AG04450 (cell line): Measurements from ENCODE around the gene AAGAB. TPM values are rescaled to one million over a fixed set of nuclear protein-coding genes. Genes with fewer than 3 reads are reported as not detected.

Source experiments
- CTCF ChIA-PET: fragments of 300-600, 350-600 bp; formaldehyde crosslinking; extraction: SDS; loops from one replicate; lab custom pipeline; 2022; ENCODE audit warnings: antibody characterized with exemption, inconsistent platforms; lab: Charles Lee
- POLR2A ChIA-PET: fragments of 350-600 bp; formaldehyde crosslinking; extraction: SDS; loops from one replicate; lab custom pipeline; 2021; ENCODE audit warnings: antibody characterized with exemption, inconsistent platforms; lab: Yijun Ruan, JAX
- DNase-seq: peaks from one replicate; pipeline ENCODE4 v3.0.0-alpha.2; 2011; ENCODE audit warnings: low read depth, low spot score
- H3K27ac ChIP-seq: one replicate; pipeline ENCODE4 v1.5.1; 2012; ENCODE audit warnings: low read depth, low read length, control low read depth
- H3K27me3 ChIP-seq: one replicate; pipeline ENCODE4 v1.6.0; 2012; ENCODE audit warnings: low read length; ENCODE audit not compliant: control insufficient read depth, insufficient read depth
- H3K4me3 ChIP-seq: 2 replicates; pipeline ENCODE4 v1.5.1; 2011; ENCODE audit warnings: mild to moderate bottlenecking, low read depth, low read length, control low read depth
- H3K9me3 ChIP-seq: 2 replicates; pipeline ENCODE4 v1.5.1; 2012; ENCODE audit warnings: low read length; ENCODE audit not compliant: control insufficient read depth, insufficient read depth
- CTCF ChIP-seq: IDR thresholded peaks from 2 replicates; pipeline ENCODE4 v1.5.1; 2011; ENCODE audit warnings: low read depth, low read length, control low read depth, inconsistent platforms
- polyA plus RNA-seq: library from polyadenylated mRNA; depleted of rRNA; stranded (reverse); fragments of >200 nt; gene quantifications from 2 replicates; pipeline ENCODE4 v1.2.3, GENCODE V29; 2011

The AAGAB gene
- polyA plus RNA-seq, 1 experiment: 58.0 TPM

GRCh38 chr15:67202991-67203390 lies 51.5 kb downstream of the AAGAB start:
- POLR2A ChIA-PET: no interaction called here
- no peaks in the 10 kb centered on the region for H3K27me3 ChIP-seq
- no peak for TF ChIP-seq CTCF
- no peaks in the 10 kb centered on the region for H3K9me3 ChIP-seq
- H3K27ac ChIP-seq: no peak overlapping the region
- no peak for DNase-seq
- H3K4me3 ChIP-seq: no peak overlapping the region
- CTCF ChIA-PET: no interaction called here

- CTCF ChIA-PET: interaction anchor here (0.6 to 1.3 kb wide), 2 partner anchors 231 to 636 kb away, joined by 3 read pairs; no protein-coding TSS in a partner anchor
- DNase-seq: no peak
- Histone ChIP-seq H3K27me3 (no peaks in the 10 kb centered on the region), H3K4me3 (no peak overlapping the region), H3K9me3 (no peaks in the 10 kb centered on the region), H3K27ac (no peak overlapping the region)
- POLR2A ChIA-PET: no interaction called here
- no peak for TF ChIP-seq CTCF
Observed at GRCh38 chr15:67202091-67202490, 52.4 kb downstream of the AAGAB start.

- H3K27ac ChIP-seq: no peak overlapping the region
- TF ChIP-seq CTCF: no peak
- H3K27me3 ChIP-seq: no peaks in the 10 kb centered on the region
- H3K4me3 ChIP-seq: no peak overlapping the region
- no peak for DNase-seq
- ChIA-PET POLR2A (interaction anchor here (0.7 kb wide), 2 partner anchors 20 to 137 kb away, joined by 4 to 5 read pairs; no protein-coding TSS in a partner anchor), CTCF (interaction anchor here (0.7 kb wide), 1 partner anchor 382 kb away, joined by 3 read pairs; no protein-coding TSS in a partner anchor)
- H3K9me3 ChIP-seq: no peaks in the 10 kb centered on the region
Observed at GRCh38 chr15:67201136-67201535, 53.3 kb downstream of the AAGAB start.

GRCh38 chr15:67199881-67200763 lies 54.3 kb downstream of the AAGAB start:
- DNase-seq: no peak
- Histone ChIP-seq H3K27me3 (no peaks in the 10 kb centered on the region), H3K4me3 (no peak overlapping the region), H3K27ac (no peak overlapping the region), H3K9me3 (no peaks in the 10 kb centered on the region)
- POLR2A ChIA-PET: interaction anchor here (0.7 to 1.8 kb wide), 5 partner anchors 19 to 136 kb away, joined by 3 to 5 read pairs (median 4); no protein-coding TSS in a partner anchor
- CTCF ChIA-PET: interaction anchor here (0.7 to 1.3 kb wide), 4 partner anchors 233 to 383 kb away, joined by 3 to 5 read pairs (median 4); no protein-coding TSS in a partner anchor
- no peak for TF ChIP-seq CTCF

GRCh38 chr15:67199391-67199790 lies 55.1 kb downstream of the AAGAB start:
- no peak for TF ChIP-seq CTCF
- no peak overlapping the region for H3K27ac ChIP-seq
- POLR2A ChIA-PET: interaction anchor here (1.3 to 1.8 kb wide), 3 partner anchors 21 to 71 kb away, joined by 3 to 5 read pairs (median 4); no protein-coding TSS in a partner anchor
- H3K4me3 ChIP-seq: no peak overlapping the region
- CTCF ChIA-PET: interaction anchor here (0.7 to 1.3 kb wide), 3 partner anchors 234 to 258 kb away, joined by 3 to 5 read pairs (median 4); no protein-coding TSS in a partner anchor
- H3K9me3 ChIP-seq: no peaks in the 10 kb centered on the region
- DNase-seq: no peak
- no peaks in the 10 kb centered on the region for H3K27me3 ChIP-seq
